SJSA1 (cell line): ENCODE measurements around the gene ANKLE1. TPM values are rescaled to one million over a fixed set of nuclear protein-coding genes. Genes with fewer than 3 reads are reported as not detected.
"Not testable (repeated sequence)": the region's sequence is repeated elsewhere in the genome, so short reads cannot be mapped to it uniquely, and the experiment has no call there.

Experiments used
- DNase-seq, 2 experiments: peaks; one replicate each; pipeline ENCODE4 v3.0.0-alpha.2; 2015 to 2020; ENCODE audit warnings: low spot score in 2 of 2, low read depth in 1 of 2
- H3K27ac ChIP-seq: fragments of 250-450 bp; sonication (Bioruptor Pico); 2 replicates; pipeline ENCODE4 v1.5.1; 2020; ENCODE audit warnings: mild to moderate bottlenecking, moderate library complexity
- H3K27me3 ChIP-seq: fragments of 250-450 bp; sonication (Bioruptor Pico); replicated peaks from 2 replicates; pipeline ENCODE4 v1.5.1; 2020; ENCODE audit warnings: mild to moderate bottlenecking, moderate library complexity
- H3K36me3 ChIP-seq: fragments of 250-450 bp; sonication (Bioruptor Pico); 2 replicates; pipeline ENCODE4 v1.5.1; 2020; ENCODE audit warnings: mild to moderate bottlenecking
- H3K4me1 ChIP-seq: fragments of 250-450 bp; sonication (Bioruptor Pico); replicated peaks from 2 replicates; pipeline ENCODE4 v1.6.1; 2021; ENCODE audit warnings: mild to moderate bottlenecking
- H3K4me3 ChIP-seq: fragments of 250-450 bp; sonication (Bioruptor Pico); 2 replicates; pipeline ENCODE4 v1.5.1; 2020; ENCODE audit warnings: mild to moderate bottlenecking
- H3K9me3 ChIP-seq: fragments of 250-450 bp; sonication (Bioruptor Pico); replicated peaks from 2 replicates; pipeline ENCODE4 v1.5.1; 2020; ENCODE audit warnings: mild to moderate bottlenecking
- total RNA-seq: library from RNA; depleted of rRNA; stranded (reverse); fragments of >200 nt; shearing (Covaris generic); gene quantifications from 2 replicates; pipeline ENCODE4 v1.2.3, GENCODE V29; 2014

ANKLE1 gene
- total RNA-seq, 1 experiment from 2014 or later = 0.16 TPM

GRCh38 chr19:17259934-17260333, 21.8 kb upstream of the ANKLE1 start:
- Histone ChIP-seq H3K36me3 (no peaks in the 10 kb centered on the region), H3K27ac (no peak overlapping the region), H3K4me1 (no peaks in the 10 kb centered on the region), H3K27me3 (no peaks in the 10 kb centered on the region), H3K4me3 (no peak overlapping the region), H3K9me3 (no peaks in the 10 kb centered on the region)
- DNase-seq = no peak

GRCh38 chr19:17260842-17261325, 20.8 kb upstream of the ANKLE1 start:
- Histone ChIP-seq H3K36me3 (no peaks in the 10 kb centered on the region), H3K4me1 (no peaks in the 10 kb centered on the region), H3K9me3 (no peaks in the 10 kb centered on the region), H3K27me3 (no peaks in the 10 kb centered on the region), H3K27ac (no peak overlapping the region), H3K4me3 (no peak overlapping the region)
- peak; percentile 64 to 83 for DNase-seq

GRCh38 chr19:17262557-17262956, 19.1 kb upstream of the ANKLE1 start:
- H3K4me3 ChIP-seq = no peak overlapping the region
- H3K4me1 ChIP-seq = no peaks in the 10 kb centered on the region
- no peak overlapping the region for H3K27ac ChIP-seq
- H3K27me3 ChIP-seq = no peaks in the 10 kb centered on the region
- H3K9me3 ChIP-seq = no peaks in the 10 kb centered on the region
- H3K36me3 ChIP-seq = no peaks in the 10 kb centered on the region
- DNase-seq = no peak

GRCh38 chr19:17263712-17264640, 17.7 kb upstream of the ANKLE1 start:
- H3K4me1 ChIP-seq = peaks cover 5% of the 10 kb centered on the region
- no peaks in the 10 kb centered on the region for H3K9me3 ChIP-seq
- no peaks in the 10 kb centered on the region for H3K27me3 ChIP-seq
- H3K4me3 ChIP-seq = no peak overlapping the region
- DNase-seq = no peak
- H3K36me3 ChIP-seq = peaks cover 6% of the 10 kb centered on the region
- H3K27ac ChIP-seq = no peak overlapping the region

- Histone ChIP-seq H3K27me3 (no peaks in the 10 kb centered on the region), H3K4me1 (peaks cover 5% of the 10 kb centered on the region), H3K27ac (no peak within 1 kb of the TSS), H3K36me3 (peaks cover 13% of the 10 kb centered on the region), H3K9me3 (no peaks in the 10 kb centered on the region), H3K4me3 (no peak within 1 kb of the TSS)
- no peak for DNase-seq
Observed at GRCh38 chr19:17264641-17264979, 17.1 kb upstream of the ANKLE1 start, which contains the start of gene USHBP1. USHBP1 (minus strand) TSS chr19:17264745; CDS start chr19:17264299, 446 bp downstream.

GRCh38 chr19:17266026-17266425, 15.7 kb upstream of the ANKLE1 start:
- Histone ChIP-seq H3K4me3 (no peak overlapping the region), H3K9me3 (no peaks in the 10 kb centered on the region), H3K4me1 (peaks cover 5% of the 10 kb centered on the region), H3K27ac (no peak overlapping the region), H3K27me3 (no peaks in the 10 kb centered on the region), H3K36me3 (peaks cover 22% of the 10 kb centered on the region)
- DNase-seq = no peak

GRCh38 chr19:17266589-17266974, 15.1 kb upstream of the ANKLE1 start:
- H3K4me3 ChIP-seq = no peak overlapping the region
- no peak overlapping the region for H3K27ac ChIP-seq
- no peaks in the 10 kb centered on the region for H3K27me3 ChIP-seq
- no peak for DNase-seq
- H3K36me3 ChIP-seq = peaks cover 27% of the 10 kb centered on the region
- peaks cover 5% of the 10 kb centered on the region for H3K4me1 ChIP-seq
- no peaks in the 10 kb centered on the region for H3K9me3 ChIP-seq

GRCh38 chr19:17266975-17267788, 14.5 kb upstream of the ANKLE1 start, which contains the start of gene BABAM1:
BABAM1 (plus strand) TSS chr19:17267443; CDS start chr19:17268807, 1,364 bp downstream.
- Histone ChIP-seq H3K27ac (peak within 1 kb of the TSS; percentile 37), H3K27me3 (no peaks in the 10 kb centered on the region), H3K4me1 (peaks cover 5% of the 10 kb centered on the region), H3K4me3 (peak within 1 kb of the TSS; percentile 66), H3K36me3 (peaks cover 33% of the 10 kb centered on the region), H3K9me3 (no peaks in the 10 kb centered on the region)
- DNase-seq = peak; percentile 98 to 99

- Histone ChIP-seq H3K27me3 (no peaks in the 10 kb centered on the region), H3K27ac (no peak overlapping the region), H3K36me3 (peaks cover 47% of the 10 kb centered on the region), H3K4me1 (peaks cover 5% of the 10 kb centered on the region), H3K4me3 (no peak overlapping the region), H3K9me3 (no peaks in the 10 kb centered on the region)
- no peak for DNase-seq
Observed at GRCh38 chr19:17268754-17269153, 12.9 kb upstream of the ANKLE1 start.

- not testable (repeated sequence) for DNase-seq
Observed at GRCh38 chr19:17274892-17275291, 6.8 kb upstream of the ANKLE1 start.

GRCh38 chr19:17275441-17276175, 6.1 kb upstream of the ANKLE1 start:
- DNase-seq = no peak
- H3K36me3 ChIP-seq = peaks cover 71% of the 10 kb centered on the region

More at GRCh38 chr19:17274892-17275291, 6.8 kb upstream of the ANKLE1 start:
- H3K36me3 ChIP-seq = peaks cover 78% of the 10 kb centered on the region
- H3K9me3 ChIP-seq, H3K27me3 ChIP-seq, H3K4me1 ChIP-seq, H3K27ac ChIP-seq, H3K4me3 ChIP-seq: not testable (repeated sequence)

GRCh38 chr19:17279436-17279835, 2.3 kb upstream of the ANKLE1 start:
- no peak for DNase-seq
- peaks cover 16% of the 10 kb centered on the region for H3K4me1 ChIP-seq

More at GRCh38 chr19:17275441-17276175, 6.1 kb upstream of the ANKLE1 start:
- H3K4me3 ChIP-seq = no peak overlapping the region
- H3K9me3 ChIP-seq = no peaks in the 10 kb centered on the region
- no peaks in the 10 kb centered on the region for H3K4me1 ChIP-seq
- no peaks in the 10 kb centered on the region for H3K27me3 ChIP-seq
- H3K27ac ChIP-seq = no peak overlapping the region

GRCh38 chr19:17282488-17283125, 906 bp downstream of the ANKLE1 start:
- DNase-seq = peak; percentile 81 to 88

More at GRCh38 chr19:17279436-17279835, 2.3 kb upstream of the ANKLE1 start:
- H3K4me3 ChIP-seq = no peak overlapping the region
- H3K27ac ChIP-seq = no peak overlapping the region
- H3K9me3 ChIP-seq = no peaks in the 10 kb centered on the region
- H3K27me3 ChIP-seq = peaks cover 14% of the 10 kb centered on the region
- peaks cover 37% of the 10 kb centered on the region for H3K36me3 ChIP-seq

More at GRCh38 chr19:17282488-17283125, 906 bp downstream of the ANKLE1 start:
- peaks cover 14% of the 10 kb centered on the region for H3K27me3 ChIP-seq
- no peak overlapping the region for H3K4me3 ChIP-seq
- H3K27ac ChIP-seq = no peak overlapping the region
- peaks cover 9% of the 10 kb centered on the region for H3K36me3 ChIP-seq
- H3K4me1 ChIP-seq = peaks cover 16% of the 10 kb centered on the region
- H3K9me3 ChIP-seq = no peaks in the 10 kb centered on the region
